HG03175 (cell line): Measurements from ENCODE around the gene SRSF2.
"Not testable (repeated sequence)": the region's sequence is repeated elsewhere in the genome, so short reads cannot be mapped to it uniquely, and the experiment has no call there.

Source experiments
- ATAC-seq: cut with Tn5 transposase; IDR thresholded peaks from one replicate; pipeline ENCODE4 v1.9.1; 2021; ENCODE audit warnings: mild to moderate bottlenecking, moderate library complexity; ENCODE audit not compliant: unreplicated experiment

Gene SRSF2

GRCh38 chr17:76737082-76737675, at the start of gene SRSF2:
TSS of gene SRSF2 (minus strand) at chr17:76737331. CDS start at chr17:76737160, 171 bp downstream.
- peak; percentile 74 for ATAC-seq

- ATAC-seq = no peak
Observed at GRCh38 chr17:76784926-76785325, 47.8 kb upstream of the SRSF2 start.

DNA sequence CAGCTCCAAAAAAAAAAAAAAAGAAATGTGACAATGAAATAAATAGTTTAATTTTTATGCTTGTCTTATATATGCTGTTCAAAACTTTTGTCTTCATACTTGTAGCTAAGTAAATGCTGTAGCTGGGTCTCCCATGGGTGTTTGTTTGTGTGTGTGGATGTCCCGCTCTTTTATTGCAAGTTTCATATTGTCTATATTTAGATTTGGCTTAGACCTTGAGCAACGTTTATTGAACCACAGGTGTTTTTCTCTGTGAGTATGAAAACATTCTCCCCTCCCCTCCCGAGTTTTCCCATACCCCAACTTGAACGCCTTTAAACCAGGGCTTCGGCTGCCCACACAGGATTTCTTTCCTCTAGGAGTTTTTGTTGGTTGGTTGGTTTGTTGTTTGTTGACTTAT, 46.0 kb upstream of the SRSF2 start:
- no peak for ATAC-seq

GRCh38 chr17:76781056-76781982, 44.2 kb upstream of the SRSF2 start:
- ATAC-seq = no peak

- ATAC-seq = no peak
Observed at GRCh38 chr17:76775021-76775600, 38.0 kb upstream of the SRSF2 start.

DNA sequence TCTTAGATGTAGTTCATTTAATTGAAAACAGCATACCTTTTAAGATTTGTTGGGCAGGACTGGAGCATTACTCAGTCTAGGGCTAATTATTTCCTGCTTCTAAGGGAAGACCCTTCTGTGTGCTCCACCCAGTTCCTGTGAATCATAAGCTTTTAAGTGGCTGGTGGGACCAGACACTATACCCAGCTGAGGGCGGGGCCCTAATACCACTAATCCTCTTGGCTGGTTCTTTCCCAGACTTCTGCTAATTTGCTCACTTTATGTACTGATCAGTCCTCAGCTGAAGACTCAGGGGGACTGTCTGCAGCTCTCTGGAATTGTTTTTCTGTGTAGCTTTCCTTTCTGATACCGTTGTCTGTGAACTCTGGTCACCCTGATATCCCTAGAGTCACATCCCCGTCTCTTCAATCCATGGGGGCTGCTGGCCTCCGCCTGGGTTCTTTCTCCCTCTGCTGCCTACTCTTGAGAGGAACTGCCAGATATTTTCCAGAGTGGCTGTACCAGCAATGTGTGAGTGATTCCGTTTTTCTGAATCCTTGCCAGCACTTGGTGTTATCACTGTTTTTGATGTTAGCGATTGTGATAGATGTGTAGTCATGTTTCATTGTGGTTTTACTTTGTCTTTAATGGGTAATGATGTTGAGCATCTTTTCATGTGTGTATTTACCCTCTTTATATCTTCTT, 35.9 kb upstream of the SRSF2 start:
- no peak for ATAC-seq

- ATAC-seq = no peak
Observed at GRCh38 chr17:76758570-76758969, 21.4 kb upstream of the SRSF2 start.

DNA sequence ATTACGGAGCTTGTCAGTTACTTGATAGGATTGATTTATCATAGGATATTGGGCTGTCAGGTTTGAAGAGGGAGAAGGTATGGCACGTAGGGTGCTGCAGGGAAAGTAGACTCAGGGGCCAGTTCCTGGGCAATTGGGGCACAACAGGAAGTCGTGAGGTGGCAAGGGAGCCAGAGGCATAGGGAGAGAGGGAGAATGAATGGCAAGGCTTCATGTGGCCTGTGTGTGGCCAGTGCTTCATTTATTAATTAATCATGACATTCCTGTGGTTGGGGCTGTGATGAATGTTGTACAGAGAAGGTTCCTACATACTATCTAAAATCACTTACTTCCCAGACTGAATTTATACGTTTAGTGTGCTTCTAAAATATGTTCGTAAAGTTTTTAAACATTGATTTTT, 20.1 kb upstream of the SRSF2 start:
- ATAC-seq = no peak

- ATAC-seq = no peak
Observed at GRCh38 chr17:76755285-76755684, 18.2 kb upstream of the SRSF2 start.

DNA sequence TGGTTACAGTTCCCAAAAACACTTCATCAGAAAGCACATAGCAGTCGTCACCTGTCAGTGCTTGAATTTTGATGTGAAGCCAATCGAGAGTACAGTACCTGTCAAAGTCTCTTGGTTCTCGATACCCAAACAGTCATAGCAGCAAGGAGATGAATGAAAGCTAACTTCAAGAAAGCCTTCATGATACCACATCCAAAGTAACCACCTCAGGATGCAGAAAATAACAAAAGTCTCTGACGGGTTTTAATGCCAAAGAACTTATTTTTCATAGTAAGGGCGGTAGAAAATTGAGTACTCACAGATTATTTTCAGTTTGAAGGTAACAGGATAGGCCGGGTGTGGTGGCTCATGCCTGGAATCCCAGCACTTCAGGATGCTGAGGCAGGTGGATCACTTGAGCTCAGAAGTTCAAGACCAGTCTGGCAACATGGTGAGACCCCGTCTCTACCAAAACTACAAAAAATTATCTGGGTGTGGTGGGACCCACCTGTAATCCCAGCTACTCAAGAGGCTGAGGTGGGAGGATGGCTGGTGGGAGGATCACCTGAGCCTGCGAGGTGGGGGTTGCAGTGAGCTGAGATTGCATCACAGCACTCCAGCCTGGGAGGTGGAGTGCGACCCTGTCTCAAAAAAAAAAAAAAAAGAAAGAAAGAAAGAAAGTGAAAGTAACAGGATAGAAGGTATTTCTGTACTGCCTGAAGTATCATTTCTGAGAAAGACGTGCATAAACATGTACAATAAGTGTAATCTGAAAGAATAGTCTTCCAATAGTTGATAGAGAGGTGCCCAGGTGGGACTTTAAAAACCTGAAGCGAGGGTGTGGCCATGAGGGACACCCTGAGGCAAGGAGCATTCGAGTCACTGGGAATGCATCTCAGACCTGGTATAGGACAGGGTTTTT, 16.2 kb upstream of the SRSF2 start:
- ATAC-seq = no peak

DNA sequence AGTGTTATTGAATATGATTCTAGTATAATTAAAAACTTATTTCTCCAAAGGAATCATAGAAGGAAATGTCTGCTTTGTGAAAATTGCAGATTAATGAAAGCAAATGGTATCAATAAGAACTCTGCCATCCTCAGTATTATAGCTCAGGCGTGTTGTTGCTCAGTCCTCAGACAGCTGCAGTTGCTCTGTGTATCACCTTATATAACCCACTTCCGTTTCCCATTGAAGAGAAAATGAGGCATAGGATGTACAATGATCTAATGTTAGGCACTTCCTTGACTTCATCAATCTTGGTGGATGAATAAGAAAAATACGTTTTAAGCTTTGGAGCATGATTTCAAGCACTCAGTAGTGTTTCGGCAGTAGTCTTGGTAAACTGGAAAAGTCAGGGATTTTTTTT, 14.9 kb upstream of the SRSF2 start:
- no peak for ATAC-seq

DNA sequence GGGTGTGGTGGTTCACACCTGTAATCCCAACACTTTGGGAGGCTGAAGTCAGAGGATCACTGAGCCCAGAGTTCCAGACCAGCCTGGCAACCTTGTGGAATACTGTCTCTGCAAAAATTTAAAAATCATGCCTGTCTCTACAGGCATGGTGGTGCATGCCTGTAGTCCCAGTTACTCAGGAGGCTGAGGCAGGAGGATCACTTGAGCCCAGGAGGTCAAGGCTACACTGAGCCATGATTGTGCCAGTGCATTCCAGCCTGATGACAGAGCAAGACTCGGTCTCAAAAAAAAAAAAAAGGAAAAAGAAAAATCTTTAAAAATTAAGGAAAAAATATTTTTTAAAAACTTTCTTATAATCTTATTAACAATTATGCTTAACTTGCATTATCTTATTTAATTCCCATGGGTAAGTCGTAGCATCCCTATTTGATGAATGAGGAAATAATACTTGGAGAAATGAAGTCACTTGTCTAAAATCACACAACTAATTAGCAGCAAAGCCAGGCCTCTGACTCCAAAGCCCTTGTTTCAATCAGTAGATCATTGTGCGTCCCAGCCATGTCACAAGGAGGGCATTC, 14.4 kb upstream of the SRSF2 start:
- ATAC-seq = no peak

- ATAC-seq = no peak
Observed at GRCh38 chr17:76748657-76749056, 11.5 kb upstream of the SRSF2 start.

DNA sequence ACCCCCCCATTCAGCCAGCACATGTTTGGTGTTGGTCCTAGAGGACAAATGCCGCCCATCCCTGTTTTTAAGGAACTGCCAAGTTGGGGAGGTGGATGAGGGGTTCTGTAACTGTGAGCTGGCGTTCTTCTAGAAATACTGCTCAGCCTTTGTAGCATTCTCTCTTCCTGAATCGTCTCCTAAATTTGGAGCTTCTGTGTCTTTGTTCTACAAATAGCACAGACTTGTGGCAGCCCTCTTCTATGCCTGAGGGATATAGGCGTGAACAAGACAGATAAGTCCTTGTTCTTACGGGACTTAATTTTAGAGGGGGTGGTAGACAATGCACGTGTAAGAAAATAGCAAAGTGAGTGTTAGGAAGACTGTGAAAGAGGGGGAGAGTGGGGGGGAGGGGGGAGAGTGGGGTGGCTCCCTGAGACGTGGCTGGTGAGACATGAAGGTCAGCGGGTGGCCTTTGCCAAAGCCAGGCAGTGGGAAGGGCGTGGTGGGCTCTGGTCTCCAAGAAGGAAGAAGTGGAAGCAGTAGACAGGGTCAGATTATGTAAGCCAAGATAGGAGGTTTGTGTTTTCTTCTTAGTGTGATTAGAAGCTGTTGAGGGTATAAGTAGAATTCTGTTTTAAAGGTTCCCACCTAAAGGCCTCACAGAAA, 10.7 kb upstream of the SRSF2 start:
- ATAC-seq = no peak

GRCh38 chr17:76745785-76746184, 8.7 kb upstream of the SRSF2 start:
- ATAC-seq = not testable (repeated sequence)

- ATAC-seq = no peak
Observed at GRCh38 chr17:76744747-76745146, 7.6 kb upstream of the SRSF2 start.

GRCh38 chr17:76742958-76743357, 5.8 kb upstream of the SRSF2 start:
- no peak for ATAC-seq

DNA sequence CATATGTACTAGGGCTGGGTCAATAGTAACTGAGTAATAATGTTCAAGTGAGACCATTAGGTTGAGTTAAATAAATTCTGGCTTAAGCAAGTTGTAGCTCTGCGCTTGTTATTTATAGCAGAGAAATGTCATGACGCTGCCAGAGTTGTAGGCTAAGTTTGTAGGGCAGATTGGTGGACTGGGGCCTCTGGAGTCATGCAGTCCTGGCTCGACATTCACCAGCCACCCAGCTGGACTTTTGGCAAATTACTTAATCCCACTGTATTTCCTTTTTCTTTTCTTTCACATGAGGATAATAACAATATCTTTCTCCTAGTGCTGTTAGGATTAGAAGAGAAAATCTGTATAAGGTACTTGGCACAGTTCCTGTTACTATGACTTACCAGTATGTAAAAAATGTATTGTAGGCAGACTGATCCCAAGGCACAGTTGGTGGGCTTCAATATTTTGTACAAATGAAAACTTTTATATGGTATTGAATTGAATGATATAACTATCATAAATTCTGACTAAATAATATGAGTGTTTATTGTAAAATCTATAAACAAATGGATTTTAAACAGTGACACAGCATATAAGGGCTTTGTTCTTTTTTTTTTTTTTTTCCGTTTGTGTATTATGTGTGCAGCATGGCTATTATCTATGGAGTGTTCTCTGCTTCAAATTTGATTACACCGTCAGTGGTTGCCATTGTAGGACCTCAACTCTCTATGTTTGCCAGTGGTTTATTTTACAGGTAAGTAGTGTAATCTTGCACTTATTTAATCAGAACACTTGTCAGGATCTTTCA, 3.4 kb upstream of the SRSF2 start:
- no peak for ATAC-seq
